Fibroblast of upper back skin (primary cell): ENCODE results near the gene DNMT1.
"Not testable (repeated sequence)": the region's sequence is repeated elsewhere in the genome, so short reads cannot be mapped to it uniquely, and the experiment has no call there.

ENCODE experiments used
- DNase-seq: peaks from one replicate; pipeline ENCODE4 v3.0.0-alpha.2; 2013

DNMT1 gene

DNA sequence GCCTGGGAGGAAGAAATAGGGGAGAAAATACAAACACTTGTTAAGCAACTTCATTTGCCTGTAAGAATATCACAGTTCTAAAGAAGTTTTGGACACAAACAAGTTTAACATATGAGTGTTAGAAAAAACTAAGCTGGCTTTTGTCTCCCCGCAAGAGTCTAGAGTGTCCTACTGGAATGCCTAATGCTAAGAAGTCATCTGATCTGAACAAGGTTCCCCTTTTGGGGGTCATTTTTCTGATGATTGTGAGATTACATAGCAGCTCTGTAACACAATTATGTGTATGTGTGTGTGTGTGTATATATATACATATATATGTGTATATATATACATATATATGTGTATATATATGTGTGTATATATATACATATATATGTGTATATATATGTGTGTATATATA lies 12.7 kb downstream of the DNMT1 start:
- no peak for DNase-seq

DNA sequence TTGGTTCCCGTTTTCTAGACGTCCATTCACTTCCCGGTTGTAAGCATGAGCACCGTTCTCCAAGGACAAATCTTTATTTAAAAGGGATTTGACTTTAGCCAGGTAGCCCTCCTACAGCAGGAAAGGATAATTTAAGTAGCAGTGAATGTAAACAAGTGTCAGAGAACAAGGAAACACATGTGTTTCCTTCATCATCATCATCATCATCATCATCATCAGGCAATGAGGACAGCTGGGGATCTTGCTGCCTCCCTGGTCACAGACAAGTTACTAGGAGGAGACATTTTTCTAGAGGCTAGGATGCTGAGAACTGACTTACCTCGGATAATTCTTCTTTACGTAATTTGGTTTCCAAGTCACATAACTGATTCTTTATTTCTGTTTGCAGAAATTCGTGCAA lies 14.3 kb downstream of the DNMT1 start:
- no peak for DNase-seq

DNA sequence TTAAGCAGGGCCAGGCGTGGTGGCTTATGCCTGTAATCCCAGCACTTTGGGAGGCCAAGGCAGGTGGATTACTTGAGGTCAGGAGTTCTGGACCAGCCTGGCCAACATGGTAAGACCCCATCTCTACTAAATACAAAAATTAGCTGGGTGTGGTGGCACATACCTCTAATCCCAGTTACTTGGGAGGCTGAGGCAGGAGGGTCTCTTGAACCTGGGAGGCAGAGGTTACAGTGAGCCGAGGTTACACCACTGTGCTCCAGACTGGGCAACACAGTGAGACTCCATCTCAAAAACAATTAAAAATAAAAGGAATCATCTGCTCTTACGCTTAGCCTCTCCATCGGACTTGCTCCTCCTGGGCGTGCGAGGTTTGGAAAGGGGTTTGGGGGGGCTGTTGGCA lies 14.7 kb downstream of the DNMT1 start:
- DNase-seq: not testable (repeated sequence)

DNA sequence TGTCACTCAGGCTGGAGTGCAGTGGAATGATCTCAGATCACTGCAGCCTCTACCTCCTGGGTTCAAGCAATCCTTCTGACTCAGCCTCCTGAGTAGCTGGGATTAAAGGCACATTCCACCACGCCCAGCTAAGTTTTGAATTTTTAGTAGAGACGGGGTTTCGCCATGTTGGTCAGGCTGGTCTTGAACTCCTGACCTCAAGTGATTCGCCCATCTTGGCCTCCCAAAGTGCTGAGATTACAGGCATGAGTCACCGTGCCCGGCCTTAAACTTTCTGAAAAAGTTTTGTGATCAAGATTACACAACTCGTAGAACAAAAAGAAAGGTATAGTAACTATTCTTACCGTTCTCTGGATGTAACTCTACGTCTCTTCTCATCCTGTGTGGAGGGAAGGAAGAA lies 21.2 kb downstream of the DNMT1 start:
- DNase-seq: peak; percentile 24

DNA sequence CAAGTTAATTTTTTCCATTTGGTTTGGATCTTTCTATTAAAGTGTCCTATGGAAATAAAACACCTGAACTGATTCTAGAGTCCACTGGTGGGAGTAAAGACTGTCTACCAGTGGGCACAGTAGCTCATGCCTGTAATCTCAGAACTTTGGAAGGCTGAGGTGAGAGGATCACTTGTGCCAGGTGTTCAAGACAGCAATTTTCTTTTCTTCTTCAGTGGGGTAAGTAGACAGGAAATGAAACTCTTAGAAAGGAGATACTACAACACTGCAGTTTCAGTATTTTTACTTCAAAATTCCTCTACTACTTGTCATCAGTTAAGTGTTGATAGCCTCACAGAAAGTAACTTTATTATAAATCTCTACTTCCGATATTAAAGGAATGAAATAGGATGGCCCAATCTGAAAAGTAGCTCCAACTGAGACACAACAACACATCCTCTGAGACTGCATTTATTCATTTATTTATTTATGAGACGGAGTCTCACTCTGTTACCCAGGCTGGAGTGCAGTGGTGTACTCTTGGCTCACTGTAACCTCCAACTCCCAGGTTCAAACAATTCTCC lies 26.3 kb downstream of the DNMT1 start:
- no peak for DNase-seq

DNA sequence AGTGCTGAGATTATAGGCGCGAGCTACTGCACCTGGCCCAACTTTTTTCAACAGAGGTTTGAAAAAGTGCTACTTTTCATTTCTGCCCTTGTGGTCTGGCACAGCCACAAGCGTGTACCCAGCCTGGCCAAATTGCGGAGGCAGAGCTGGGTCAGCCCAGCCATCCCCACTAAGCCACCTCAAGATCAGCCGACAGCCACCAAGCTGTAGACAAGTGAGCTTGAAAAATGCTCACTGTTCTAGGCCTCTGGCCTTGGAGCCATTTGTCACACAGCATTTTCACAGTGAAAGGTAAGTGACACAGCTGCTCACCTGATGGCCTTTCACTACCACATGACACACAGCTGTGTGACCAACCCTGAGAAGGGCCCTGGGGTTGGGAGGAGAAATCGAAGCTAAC lies 27.3 kb downstream of the DNMT1 start:
- no peak for DNase-seq

DNA sequence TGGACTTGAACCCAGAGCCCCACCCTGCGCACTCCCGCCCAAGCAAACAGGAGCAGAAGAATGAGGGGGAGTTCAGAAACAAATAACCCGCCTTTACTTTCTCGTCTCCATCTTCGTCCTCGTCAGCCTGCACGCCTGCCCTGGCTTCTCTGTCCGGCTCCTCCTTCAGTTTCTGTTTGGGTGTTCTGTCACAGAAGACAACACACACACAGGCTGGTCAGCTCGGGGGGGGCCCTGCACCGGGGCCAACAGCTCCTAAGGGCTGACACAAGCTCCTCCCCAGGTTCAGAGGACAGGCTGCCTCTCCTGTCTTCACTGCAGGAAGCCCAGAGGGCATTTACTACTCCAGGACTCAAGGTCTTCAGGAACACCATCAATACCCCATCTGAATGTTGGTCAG lies 28.3 kb downstream of the DNMT1 start:
- not testable (repeated sequence) for DNase-seq

DNA sequence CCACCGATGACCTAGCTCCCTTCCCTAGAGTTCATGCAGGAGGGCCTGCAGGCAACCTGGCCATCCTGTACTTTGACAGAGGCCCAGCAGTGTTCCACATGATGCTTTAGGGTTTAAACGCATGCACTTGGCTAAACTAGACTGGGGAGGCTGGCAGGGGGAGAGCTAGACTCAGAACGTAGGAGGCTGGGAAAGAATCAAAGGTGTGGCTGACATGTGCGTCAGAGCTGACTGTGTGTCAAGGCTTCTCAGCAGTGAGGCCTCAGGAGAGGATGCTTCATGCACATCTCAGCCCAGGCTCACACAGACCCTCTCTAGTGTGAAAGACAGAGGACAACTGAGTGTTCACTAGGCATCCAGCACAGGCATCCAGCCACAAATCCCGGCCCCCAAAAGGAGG lies 28.7 kb downstream of the DNMT1 start:
- no peak for DNase-seq

DNA sequence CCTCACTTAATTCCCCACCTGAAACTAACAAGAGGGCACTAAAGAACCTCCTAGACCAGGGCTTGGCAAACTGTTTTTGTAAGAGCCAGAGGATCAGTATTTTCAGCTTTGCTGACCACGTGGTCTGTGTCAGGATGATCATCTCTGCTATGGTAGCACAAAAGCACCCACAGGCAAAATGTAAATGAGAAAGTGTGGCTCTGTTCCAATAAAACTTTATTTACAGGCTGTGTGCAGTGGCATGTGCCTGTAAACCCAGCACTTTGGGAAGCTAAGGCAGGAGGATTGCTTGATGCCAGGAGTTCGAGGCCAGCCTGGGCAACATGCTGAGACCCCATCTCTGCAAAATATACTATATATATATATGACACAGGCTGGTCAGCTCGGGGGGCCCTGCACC lies 31.2 kb downstream of the DNMT1 start:
- no peak for DNase-seq

DNA sequence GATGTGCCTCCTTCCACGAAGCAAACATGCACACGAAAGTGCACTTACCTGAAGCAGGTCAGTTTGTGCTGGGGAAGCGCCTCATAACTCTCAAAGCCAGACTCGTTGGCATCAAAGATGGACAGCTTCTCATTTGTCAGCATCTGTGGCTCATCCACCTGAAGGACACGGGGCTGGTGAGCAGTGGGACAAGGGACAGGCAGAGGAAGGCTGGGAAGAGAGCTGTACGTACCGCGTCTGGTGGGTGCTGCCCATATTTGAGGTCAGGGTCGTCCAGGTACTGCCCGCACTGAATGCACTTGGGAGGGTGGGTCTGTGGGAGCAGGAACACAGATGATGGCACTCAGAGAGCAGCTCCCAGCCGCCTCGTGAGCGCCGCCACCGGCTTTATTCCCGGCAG lies 35.1 kb downstream of the DNMT1 start:
- DNase-seq: no peak

DNA sequence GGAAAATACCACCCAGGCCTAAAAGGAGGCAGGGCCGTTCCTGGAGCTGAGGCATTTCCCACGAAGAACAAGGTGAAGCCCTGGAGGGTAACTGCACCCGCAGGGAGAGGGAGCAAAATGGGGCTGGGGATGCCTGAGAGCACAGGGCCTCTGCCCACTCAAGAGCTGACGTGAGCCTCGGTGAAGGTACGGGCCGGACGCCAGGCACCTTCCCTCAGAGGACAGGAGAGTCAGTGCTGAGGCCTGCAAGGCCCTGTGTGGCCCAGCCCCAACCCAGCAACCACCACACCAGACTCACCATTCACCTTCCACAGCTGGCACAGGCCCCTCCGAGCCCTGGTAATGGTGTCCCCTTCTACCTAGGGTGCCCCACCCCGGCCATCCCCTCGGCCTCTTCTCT lies 36.3 kb downstream of the DNMT1 start:
- DNase-seq: no peak

DNA sequence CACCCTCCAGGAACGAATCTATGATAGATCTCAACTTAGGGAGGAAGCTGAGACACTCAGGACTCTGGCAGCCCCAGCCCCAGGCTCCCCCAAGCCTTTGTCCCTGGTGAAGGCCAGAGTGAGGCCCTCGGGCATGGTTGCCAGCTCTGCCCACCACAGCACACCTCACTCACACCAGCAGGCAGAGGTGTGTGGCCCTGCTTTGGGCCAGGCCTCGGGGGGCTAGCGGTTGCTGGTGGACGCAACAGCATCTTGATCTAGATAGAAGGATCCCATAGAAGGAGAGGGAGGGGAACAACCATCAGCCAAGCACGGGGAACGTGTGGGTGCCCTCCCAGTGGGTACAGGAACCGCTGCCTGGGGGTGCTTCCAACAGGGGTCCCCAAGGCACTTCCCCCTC lies 36.7 kb downstream of the DNMT1 start:
- no peak for DNase-seq

DNA sequence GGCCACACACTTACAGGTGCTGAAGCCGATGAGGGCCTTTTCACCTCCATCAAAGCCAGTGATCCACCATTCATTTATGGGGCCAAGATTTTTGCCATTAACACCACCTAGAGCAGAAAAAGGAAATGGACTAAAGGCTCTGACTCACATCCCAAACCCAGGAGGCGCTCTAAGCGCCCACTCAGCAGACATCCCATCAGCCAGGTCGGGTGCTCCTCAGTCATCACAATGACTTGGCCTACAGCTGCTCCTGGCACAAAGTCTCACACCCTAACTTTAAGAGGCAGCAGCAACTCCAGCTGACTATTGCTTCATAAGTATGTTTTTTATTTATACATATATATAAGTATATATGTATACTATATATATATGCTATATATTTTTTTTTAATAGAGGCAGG lies 38.9 kb downstream of the DNMT1 start:
- DNase-seq: no peak

DNA sequence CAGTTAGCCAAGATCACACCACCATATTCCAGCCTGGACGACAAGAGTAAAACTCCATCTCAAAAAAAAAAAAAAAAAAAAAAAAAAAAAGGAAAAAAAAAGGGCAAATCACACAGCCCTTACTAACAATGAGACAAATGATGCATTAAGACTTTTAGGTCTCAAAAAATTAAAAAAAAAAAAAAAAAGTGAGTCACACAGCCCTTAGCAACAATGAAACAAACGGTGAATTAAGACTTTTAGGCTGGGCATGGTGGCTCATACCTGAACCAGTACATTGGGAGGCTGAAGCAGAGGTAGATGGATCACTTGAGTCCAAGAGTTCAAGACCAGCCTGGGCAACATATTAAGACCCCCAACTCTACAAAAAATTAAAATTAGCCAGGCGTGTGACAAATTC lies 42.7 kb downstream of the DNMT1 start:
- no peak for DNase-seq

DNA sequence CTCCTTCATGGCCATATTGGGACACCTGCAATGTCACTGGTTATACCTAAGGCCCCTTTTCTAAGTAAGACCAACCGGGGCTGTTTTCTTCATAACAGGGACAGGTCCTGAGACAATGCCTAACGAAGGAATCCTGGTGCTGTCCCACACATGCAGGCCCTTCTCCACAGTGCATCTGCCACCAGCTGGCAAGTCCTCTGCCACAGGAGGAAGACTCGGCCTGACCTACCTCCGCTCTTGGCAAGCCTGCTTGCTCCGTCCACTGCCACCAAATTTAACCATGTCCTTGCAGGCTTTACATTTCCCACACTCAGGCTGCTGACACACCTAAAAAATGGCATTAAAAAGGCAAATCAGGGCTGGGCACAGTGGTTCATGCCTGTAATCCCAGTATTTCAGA lies 43.2 kb downstream of the DNMT1 start:
- DNase-seq: no peak

DNA sequence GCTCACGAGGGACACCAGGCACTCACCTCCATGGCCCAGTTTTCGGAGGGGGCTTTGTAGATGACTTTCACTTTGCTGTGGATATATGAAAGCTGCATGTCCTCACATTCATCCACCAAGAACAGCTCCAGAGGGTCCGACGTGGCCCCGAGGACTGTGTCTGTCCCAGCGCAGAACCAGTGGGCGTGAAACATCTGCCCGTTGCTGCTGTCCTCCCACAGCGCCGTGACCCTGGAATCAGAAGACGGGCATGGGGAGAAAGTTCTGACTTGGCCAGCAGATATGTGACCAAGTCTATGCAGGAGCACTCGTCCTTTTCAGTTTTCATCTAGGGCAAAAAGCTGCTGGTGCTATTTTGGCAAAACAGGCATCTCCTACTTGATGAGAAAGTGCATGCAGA lies 45.3 kb downstream of the DNMT1 start:
- DNase-seq: no peak

DNA sequence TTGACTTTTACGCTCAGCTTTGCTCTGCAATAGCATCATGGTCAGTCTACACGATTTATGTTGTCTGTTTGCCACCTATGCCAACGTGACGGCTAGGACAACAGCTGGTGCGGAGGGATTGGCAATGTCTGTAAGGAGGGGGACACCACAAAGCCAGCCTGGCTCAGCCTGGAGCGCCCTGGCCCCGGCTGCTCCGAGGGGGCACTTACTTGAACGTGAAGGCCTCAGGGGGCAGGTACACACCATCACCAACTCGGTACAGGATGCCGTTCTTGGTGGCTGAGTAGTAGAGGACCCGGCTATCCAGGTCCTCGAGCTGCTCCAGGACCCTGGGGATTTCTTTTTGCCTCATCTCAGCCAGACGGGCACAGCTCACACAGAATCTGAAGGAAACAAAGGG lies 48.6 kb downstream of the DNMT1 start:
- no peak for DNase-seq

DNA sequence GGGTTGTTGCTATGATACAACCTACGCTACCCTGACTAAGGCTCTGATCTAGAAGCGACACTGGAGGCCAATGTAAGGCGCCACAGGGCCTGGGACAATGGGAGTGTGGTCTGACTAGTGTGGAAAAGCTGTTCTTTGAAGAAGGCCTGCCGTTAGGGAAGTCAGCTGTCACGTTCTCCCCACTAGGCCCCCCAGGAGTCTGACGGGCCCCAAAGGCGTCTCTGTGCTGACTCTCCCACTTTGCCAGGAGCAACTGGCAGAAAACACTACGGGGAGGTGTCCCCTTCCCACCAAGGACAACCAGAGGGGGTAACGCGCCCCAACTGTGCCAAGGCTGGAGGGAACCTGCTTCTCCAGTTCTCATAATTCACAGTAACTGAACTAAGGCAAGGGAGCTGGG lies 49.7 kb downstream of the DNMT1 start:
- no peak for DNase-seq

DNA sequence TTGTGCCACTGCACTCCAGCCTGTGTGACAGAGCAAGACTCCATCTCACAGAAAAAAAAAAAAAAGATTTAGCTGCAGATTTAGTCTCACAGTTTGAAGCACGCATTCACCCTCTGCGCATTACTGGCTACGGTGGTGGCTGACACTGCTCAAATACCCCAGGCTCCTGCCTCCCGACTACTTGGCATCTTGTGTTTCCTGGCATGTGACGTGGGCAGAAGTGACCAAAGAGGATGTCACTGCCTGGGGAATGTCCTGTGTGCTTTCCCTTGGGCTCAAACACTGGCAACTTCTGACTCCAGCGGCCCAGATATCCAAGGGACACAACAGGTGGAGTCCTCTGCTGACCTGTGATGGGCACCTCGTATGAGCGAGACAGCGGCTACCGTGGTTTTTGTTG lies 50.4 kb downstream of the DNMT1 start:
- no peak for DNase-seq

DNA sequence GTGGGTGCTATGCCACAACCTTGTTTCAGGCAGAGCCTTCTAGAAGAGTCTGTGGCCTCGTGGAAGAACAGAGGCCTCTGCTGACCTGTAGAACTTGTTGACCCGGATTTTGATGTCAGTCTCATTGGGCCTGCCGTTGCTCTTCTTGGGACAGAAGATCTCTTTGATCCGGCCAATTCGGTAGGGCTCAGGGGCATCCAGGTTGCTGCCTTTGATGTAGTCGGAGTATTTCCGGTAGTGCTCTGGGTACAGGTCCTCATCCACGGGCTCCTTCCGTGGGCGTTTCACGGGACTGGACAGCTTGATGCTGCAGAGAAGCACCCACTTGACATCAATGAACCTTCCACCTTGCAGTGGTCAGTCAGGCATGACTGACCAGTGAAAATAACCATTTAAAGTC lies 51.1 kb downstream of the DNMT1 start:
- DNase-seq: no peak

DNA sequence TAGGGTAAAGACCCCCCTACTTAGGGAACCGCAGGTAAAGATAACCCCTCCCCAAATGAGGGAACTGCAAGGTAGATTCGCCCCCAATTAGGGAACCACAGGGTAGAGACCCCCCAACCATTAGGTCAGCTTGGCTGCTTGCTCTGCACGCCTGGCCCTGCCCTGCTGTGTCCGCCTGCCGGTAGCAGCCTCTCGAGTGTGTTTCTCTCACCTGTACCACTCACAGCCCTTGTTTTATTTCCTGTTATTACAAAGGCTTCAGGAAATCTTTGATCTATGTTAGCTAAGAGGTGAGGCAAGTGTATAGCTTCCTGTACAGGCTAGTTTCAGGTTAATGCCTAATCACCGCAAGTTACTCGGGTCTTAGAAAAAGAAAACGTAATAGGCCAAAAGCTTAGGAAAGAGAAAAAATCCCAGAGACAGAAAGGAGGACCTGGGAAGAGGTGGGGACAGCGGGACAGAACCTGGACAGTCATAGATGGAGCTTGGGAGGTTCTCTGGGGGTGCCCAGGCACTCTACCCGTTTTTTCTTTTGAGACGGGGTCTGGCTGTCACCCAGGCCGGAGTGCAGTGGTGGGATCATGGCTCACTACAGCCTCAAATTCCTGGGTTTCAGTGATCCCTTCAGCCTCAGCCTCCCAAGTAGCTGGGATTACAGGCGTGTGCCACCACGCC lies 51.9 kb downstream of the DNMT1 start:
- no peak for DNase-seq

DNA sequence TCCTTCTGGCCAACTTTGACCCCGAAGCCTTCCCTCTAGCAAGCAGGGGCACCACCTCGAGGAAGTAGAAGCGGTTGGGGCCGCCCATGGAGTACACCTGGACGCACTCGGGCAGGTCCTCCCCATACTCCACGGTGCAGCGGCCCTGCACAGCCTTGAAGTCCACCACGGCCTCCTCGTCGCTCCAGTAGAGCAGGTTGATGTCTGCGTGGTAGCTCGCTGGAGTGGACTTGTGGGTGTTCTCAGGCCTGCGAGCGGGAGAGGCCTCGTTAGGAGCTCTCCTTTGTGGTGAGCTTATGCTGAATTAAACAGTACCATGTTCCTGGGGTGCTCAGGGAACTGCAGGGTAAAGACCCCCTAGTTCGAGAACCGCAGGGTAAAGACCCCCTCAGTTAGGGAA lies 52.8 kb downstream of the DNMT1 start:
- DNase-seq: no peak

DNA sequence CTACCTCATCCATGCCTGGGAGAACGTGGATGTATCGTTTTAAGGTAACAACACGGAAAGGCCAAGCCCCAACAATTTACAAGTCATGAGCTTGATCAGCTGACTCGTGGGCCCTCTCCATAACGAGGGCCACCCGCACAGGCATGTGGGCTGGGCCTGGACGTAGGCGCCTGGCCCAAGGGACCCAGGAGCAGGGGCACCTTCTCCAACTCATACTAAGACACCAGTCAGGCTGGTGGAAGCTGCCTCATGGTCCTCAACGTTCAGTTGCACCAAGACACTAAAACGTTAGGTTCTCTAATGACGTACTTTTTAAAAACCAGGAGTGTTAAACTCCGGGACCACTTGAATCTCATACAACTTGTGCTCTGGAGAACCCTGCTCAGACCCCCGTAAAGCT lies 53.3 kb downstream of the DNMT1 start:
- no peak for DNase-seq

DNA sequence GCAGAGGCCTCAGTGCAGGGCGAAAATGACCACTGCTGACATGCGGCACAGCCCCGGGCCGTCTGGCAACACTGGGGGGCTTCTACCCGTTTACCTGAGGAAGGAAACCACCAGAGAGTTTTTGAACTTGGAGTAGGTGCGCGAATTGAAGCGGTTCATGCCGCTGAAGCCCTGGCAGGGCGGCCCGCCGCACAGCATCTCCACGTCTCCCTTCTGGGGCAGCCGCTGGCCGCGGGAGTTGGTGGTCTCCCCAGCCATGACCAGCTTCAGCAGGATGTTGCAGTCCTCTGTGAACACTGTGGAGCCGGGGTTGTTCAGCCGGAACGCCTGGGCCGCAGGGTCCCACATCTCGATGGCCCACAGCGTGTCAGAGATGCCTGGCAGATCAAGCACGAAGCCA lies 54.8 kb downstream of the DNMT1 start:
- DNase-seq: no peak
